Measurements from ENCODE around the gene ZNF740. TPM values are rescaled to one million over a fixed set of nuclear protein-coding genes. Genes with fewer than 3 reads are reported as not detected.

The ZNF740 gene
- total RNA-seq, 1 experiment from 2014 or later = 46.8 TPM

- in situ Hi-C loops (cut with HindIII; ENCODE audit: low pct_unique_long_range_greater_than_20kb, low sequenced_read_pairs) (no loop called here), intact Hi-C loops (cut with micrococcal nuclease; ENCODE audit: unreplicated experiment) (no loop called here)
- ATAC-seq (no peak), DNase-seq (ENCODE audit: low read depth, low spot score) (no peak)
- TF ChIP-seq, protein P1, sequence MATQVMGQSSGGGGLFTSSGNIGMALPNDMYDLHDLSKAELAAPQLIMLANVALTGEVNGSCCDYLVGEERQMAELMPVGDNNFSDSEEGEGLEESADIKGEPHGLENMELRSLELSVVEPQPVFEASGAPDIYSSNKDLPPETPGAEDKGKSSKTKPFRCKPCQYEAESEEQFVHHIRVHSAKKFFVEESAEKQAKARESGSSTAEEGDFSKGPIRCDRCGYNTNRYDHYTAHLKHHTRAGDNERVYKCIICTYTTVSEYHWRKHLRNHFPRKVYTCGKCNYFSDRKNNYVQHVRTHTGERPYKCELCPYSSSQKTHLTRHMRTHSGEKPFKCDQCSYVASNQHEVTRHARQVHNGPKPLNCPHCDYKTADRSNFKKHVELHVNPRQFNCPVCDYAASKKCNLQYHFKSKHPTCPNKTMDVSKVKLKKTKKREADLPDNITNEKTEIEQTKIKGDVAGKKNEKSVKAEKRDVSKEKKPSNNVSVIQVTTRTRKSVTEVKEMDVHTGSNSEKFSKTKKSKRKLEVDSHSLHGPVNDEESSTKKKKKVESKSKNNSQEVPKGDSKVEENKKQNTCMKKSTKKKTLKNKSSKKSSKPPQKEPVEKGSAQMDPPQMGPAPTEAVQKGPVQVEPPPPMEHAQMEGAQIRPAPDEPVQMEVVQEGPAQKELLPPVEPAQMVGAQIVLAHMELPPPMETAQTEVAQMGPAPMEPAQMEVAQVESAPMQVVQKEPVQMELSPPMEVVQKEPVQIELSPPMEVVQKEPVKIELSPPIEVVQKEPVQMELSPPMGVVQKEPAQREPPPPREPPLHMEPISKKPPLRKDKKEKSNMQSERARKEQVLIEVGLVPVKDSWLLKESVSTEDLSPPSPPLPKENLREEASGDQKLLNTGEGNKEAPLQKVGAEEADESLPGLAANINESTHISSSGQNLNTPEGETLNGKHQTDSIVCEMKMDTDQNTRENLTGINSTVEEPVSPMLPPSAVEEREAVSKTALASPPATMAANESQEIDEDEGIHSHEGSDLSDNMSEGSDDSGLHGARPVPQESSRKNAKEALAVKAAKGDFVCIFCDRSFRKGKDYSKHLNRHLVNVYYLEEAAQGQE (IDR thresholded peaks at IDR 0.05; ENCODE audit: insufficient read depth in 1 of 2, low read depth in 2 of 2, low read length in 1 of 2) = no peak
- no peak for TF ChIP-seq SIN3A (IDR thresholded peaks at IDR 0.05; ENCODE audit: borderline replicate concordance, insufficient read depth, low read depth, low read length)
- no peak for TF ChIP-seq TCF7L2 (IDR thresholded peaks at IDR 0.05; ENCODE audit: low read depth, low read length)
- no peak for TF ChIP-seq CTCF (IDR thresholded peaks at IDR 0.05)
- no peak for TF ChIP-seq POLR2AphosphoS5 (IDR thresholded peaks at IDR 0.05; ENCODE audit: low read depth, low read length)
- no TSS peak for BruUV-seq (replicated peaks)
- H3K27ac ChIP-seq (ENCODE audit: low read length) = no peak overlapping the region
- no peak overlapping the region for H3K4me3 ChIP-seq (ENCODE audit: low read depth in 2 of 2, low read length in 2 of 2)
- CTCF ChIA-PET = interaction anchor here (0.6 kb wide), 1 partner anchor 41 kb away, joined by 6 read pairs; no protein-coding TSS in a partner anchor
- peaks cover 20% of the 10 kb centered on the region for H3K4me1 ChIP-seq (ENCODE audit: control insufficient read depth, insufficient read depth, low read length)
- H3K9me3 ChIP-seq (ENCODE audit: control insufficient read depth, insufficient read depth, low read depth, low read length) = no peaks in the 10 kb centered on the region
- POLR2A ChIA-PET = no interaction called here
- H3K27me3 ChIP-seq (ENCODE audit: control insufficient read depth, insufficient read depth, low read length) = no peaks in the 10 kb centered on the region
- H3K36me3 ChIP-seq (ENCODE audit: control insufficient read depth, insufficient read depth, low read length) = peaks cover 19% of the 10 kb centered on the region
These were observed 4.3 kb downstream of the ZNF740 start for GRCh38 chr12:53184828-53185227.

GRCh38 chr12:53185582-53186153 is 5.1 kb downstream of the ZNF740 start:
- intact Hi-C loops (cut with micrococcal nuclease; ENCODE audit: unreplicated experiment) (no loop called here), in situ Hi-C loops (cut with HindIII; ENCODE audit: low pct_unique_long_range_greater_than_20kb, low sequenced_read_pairs) (no loop called here)
- DNase-seq (ENCODE audit: low read depth, low spot score) (no peak), ATAC-seq (no peak)
- Histone ChIP-seq H3K27me3 (ENCODE audit: control insufficient read depth, insufficient read depth, low read length) (no peaks in the 10 kb centered on the region), H3K36me3 (ENCODE audit: control insufficient read depth, insufficient read depth, low read length) (peaks cover 19% of the 10 kb centered on the region), H3K4me3 (ENCODE audit: low read depth in 2 of 2, low read length in 2 of 2) (no peak overlapping the region), H3K9me3 (ENCODE audit: control insufficient read depth, insufficient read depth, low read depth, low read length) (no peaks in the 10 kb centered on the region), H3K27ac (ENCODE audit: low read length) (no peak overlapping the region), H3K4me1 (ENCODE audit: control insufficient read depth, insufficient read depth, low read length) (peaks cover 20% of the 10 kb centered on the region)
- CTCF ChIA-PET = no interaction called here
- no TSS peak for BruUV-seq (replicated peaks)
- POLR2A ChIA-PET = no interaction called here
- no peak for TF ChIP-seq SIN3A (IDR thresholded peaks at IDR 0.05; ENCODE audit: borderline replicate concordance, insufficient read depth, low read depth, low read length)

DNA sequence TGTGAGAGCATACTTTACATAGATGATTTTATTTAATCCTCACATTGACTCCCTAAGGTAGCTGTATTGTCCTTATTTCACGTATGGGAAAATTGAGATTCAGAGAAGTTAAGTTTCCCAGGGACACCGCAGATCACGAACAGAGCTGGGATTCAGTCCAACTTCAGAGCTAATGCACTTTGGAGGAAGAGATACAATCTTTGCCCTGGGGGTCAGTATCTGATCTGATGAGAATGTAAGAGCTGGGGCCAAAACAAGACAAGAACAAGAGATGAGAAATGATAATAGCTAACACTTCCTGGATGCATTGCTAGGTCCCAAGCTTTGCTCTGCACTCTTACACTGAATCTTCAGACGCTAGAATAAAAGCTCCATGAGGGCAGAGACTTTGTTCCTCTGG is 6.2 kb downstream of the ZNF740 start:
- TF ChIP-seq POLR2AphosphoS5 (IDR thresholded peaks at IDR 0.05; ENCODE audit: low read depth, low read length) (no peak), CTCF (IDR thresholded peaks at IDR 0.05) (no peak), TCF7L2 (IDR thresholded peaks at IDR 0.05; ENCODE audit: low read depth, low read length) (no peak), SIN3A (IDR thresholded peaks at IDR 0.05; ENCODE audit: borderline replicate concordance, insufficient read depth, low read depth, low read length) (no peak)
- TF ChIP-seq, protein P1 (IDR thresholded peaks at IDR 0.05; ENCODE audit: insufficient read depth in 1 of 2, low read depth in 2 of 2, low read length in 1 of 2) = no peak
- CTCF ChIA-PET = interaction anchor here (1.6 kb wide), 1 partner anchor 12 kb away, joined by 5 read pairs; no protein-coding TSS in a partner anchor
- BruUV-seq (replicated peaks) = no TSS peak
- intact Hi-C loops (cut with micrococcal nuclease; ENCODE audit: unreplicated experiment) (no loop called here), in situ Hi-C loops (cut with HindIII; ENCODE audit: low pct_unique_long_range_greater_than_20kb, low sequenced_read_pairs) (no loop called here)
- H3K36me3 ChIP-seq (ENCODE audit: control insufficient read depth, insufficient read depth, low read length) = peaks cover 19% of the 10 kb centered on the region
- DNase-seq (ENCODE audit: low read depth, low spot score) (no peak), ATAC-seq (no peak)
- no peak overlapping the region for H3K4me3 ChIP-seq (ENCODE audit: low read depth in 2 of 2, low read length in 2 of 2)
- H3K9me3 ChIP-seq (ENCODE audit: control insufficient read depth, insufficient read depth, low read depth, low read length) = no peaks in the 10 kb centered on the region
- POLR2A ChIA-PET = no interaction called here
- no peaks in the 10 kb centered on the region for H3K27me3 ChIP-seq (ENCODE audit: control insufficient read depth, insufficient read depth, low read length)
- peaks cover 16% of the 10 kb centered on the region for H3K4me1 ChIP-seq (ENCODE audit: control insufficient read depth, insufficient read depth, low read length)
- H3K27ac ChIP-seq (ENCODE audit: low read length) = no peak overlapping the region

Measured in Panc1 (cell line).